Measurements from ENCODE around the gene CHD5. TPM values are rescaled to one million over a fixed set of nuclear protein-coding genes. Genes with fewer than 3 reads are reported as not detected.

CHD5 gene
- total RNA-seq, 4 donors from 2014 or later, result 0.05 TPM; not detected in 3

GRCh38 chr1:6165027-6165426, 15.1 kb downstream of the CHD5 start:
- Histone ChIP-seq H3K27ac (no peak overlapping the region), H3K36me3 (no peaks in the 10 kb centered on the region), H3K4me1 (no peaks in the 10 kb centered on the region), H3K4me3 (no peak overlapping the region), H3K9me3 (no peaks in the 10 kb centered on the region), H3K27me3 (peaks cover 7 to 16% (median 8%) of the 10 kb centered on the region in 3 donors)
- DNase-seq, result no peak
- intact Hi-C loops (cut with DNase I; ENCODE audit: low total_unique reads) (no loop called here), in situ Hi-C loops (cut with MboI; ENCODE audit: low sequenced_read_pairs in 4 of 4) (no loop called here)
- TF ChIP-seq, protein P1, sequence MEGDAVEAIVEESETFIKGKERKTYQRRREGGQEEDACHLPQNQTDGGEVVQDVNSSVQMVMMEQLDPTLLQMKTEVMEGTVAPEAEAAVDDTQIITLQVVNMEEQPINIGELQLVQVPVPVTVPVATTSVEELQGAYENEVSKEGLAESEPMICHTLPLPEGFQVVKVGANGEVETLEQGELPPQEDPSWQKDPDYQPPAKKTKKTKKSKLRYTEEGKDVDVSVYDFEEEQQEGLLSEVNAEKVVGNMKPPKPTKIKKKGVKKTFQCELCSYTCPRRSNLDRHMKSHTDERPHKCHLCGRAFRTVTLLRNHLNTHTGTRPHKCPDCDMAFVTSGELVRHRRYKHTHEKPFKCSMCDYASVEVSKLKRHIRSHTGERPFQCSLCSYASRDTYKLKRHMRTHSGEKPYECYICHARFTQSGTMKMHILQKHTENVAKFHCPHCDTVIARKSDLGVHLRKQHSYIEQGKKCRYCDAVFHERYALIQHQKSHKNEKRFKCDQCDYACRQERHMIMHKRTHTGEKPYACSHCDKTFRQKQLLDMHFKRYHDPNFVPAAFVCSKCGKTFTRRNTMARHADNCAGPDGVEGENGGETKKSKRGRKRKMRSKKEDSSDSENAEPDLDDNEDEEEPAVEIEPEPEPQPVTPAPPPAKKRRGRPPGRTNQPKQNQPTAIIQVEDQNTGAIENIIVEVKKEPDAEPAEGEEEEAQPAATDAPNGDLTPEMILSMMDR (IDR thresholded peaks at IDR 0.05 in 4 of 5, conservative IDR thresholded peaks at IDR 0.05 in 1 of 5), result no peak
- no peak for TF ChIP-seq POLR2A (IDR thresholded peaks at IDR 0.05)
- ATAC-seq, result no peak

GRCh38 chr1:6163973-6164617, 16.0 kb downstream of the CHD5 start:
- H3K36me3 ChIP-seq, result no peaks in the 10 kb centered on the region
- ATAC-seq (no peak), DNase-seq (no peak)
- in situ Hi-C loops (cut with MboI; ENCODE audit: low sequenced_read_pairs in 4 of 4), result no loop called here
- peaks cover 7 to 16% (median 8%) of the 10 kb centered on the region in 3 donors for H3K27me3 ChIP-seq
- H3K4me3 ChIP-seq, result no peak overlapping the region
- TF ChIP-seq, protein P1 (IDR thresholded peaks at IDR 0.05 in 4 of 5, conservative IDR thresholded peaks at IDR 0.05 in 1 of 5), result no peak
- no peak for TF ChIP-seq POLR2A (IDR thresholded peaks at IDR 0.05)
- H3K27ac ChIP-seq, result no peak overlapping the region
- H3K9me3 ChIP-seq, result no peaks in the 10 kb centered on the region
- no peaks in the 10 kb centered on the region for H3K4me1 ChIP-seq
- intact Hi-C loops (cut with DNase I; ENCODE audit: low total_unique reads), result no loop called here

GRCh38 chr1:6163191-6163972, 16.7 kb downstream of the CHD5 start:
- DNase-seq, result no peak
- in situ Hi-C loops (cut with MboI; ENCODE audit: low sequenced_read_pairs in 4 of 4) (no loop called here), intact Hi-C loops (cut with DNase I; ENCODE audit: low total_unique reads) (no loop called here)
- Histone ChIP-seq H3K9me3 (no peaks in the 10 kb centered on the region), H3K27ac (no peak overlapping the region), H3K4me1 (no peaks in the 10 kb centered on the region), H3K36me3 (no peaks in the 10 kb centered on the region), H3K27me3 (peaks cover 7 to 17% (median 8%) of the 10 kb centered on the region in 3 donors), H3K4me3 (no peak overlapping the region)
- ATAC-seq, result no peak
- TF ChIP-seq, protein P1 (IDR thresholded peaks at IDR 0.05 in 4 of 5, conservative IDR thresholded peaks at IDR 0.05 in 1 of 5), result no peak
- no peak for TF ChIP-seq POLR2A (IDR thresholded peaks at IDR 0.05)

- no peaks in the 10 kb centered on the region for H3K36me3 ChIP-seq
- no peaks in the 10 kb centered on the region for H3K9me3 ChIP-seq
- in situ Hi-C loops (cut with MboI; ENCODE audit: low sequenced_read_pairs in 4 of 4), result no loop called here
- peaks cover 7 to 18% (median 8%) of the 10 kb centered on the region in 3 donors for H3K27me3 ChIP-seq
- TF ChIP-seq POLR2A (IDR thresholded peaks at IDR 0.05), result no peak
- TF ChIP-seq, protein P1 (IDR thresholded peaks at IDR 0.05 in 4 of 5, conservative IDR thresholded peaks at IDR 0.05 in 1 of 5), result no peak
- no peaks in the 10 kb centered on the region for H3K4me1 ChIP-seq
- no peak overlapping the region for H3K27ac ChIP-seq
- no peak overlapping the region for H3K4me3 ChIP-seq
- intact Hi-C loops (cut with DNase I; ENCODE audit: low total_unique reads), result no loop called here
- ATAC-seq, result no peak
- no peak for DNase-seq
These were observed 17.3 kb downstream of the CHD5 start for GRCh38 chr1:6162773-6163172.

All from gastrocnemius medialis (tissue), 4 donors.